ENCODE results near the gene FZD2.

The FZD2 gene

GRCh38 chr17:44607836-44608690 lies 50.8 kb downstream of the FZD2 start:
- DNase-seq (ENCODE audit: low read depth in 2 of 2) = no peak

- DNase-seq (ENCODE audit: low read depth in 2 of 2) = no peak
Observed at GRCh38 chr17:44608727-44609435, 51.6 kb downstream of the FZD2 start.

GRCh38 chr17:44610331-44610730 lies 53.0 kb downstream of the FZD2 start:
- DNase-seq (ENCODE audit: low read depth in 2 of 2) = no peak

Measured in stimulated activated CD4-positive, alpha-beta T cell treated with anti-CD3 and anti-CD28 coated beads, Interleukin-1b, Interleukin-23, amount 100 ng/mL, for 1 hour (primary cell).